ENCODE results near the gene CEACAM1.

DNA sequence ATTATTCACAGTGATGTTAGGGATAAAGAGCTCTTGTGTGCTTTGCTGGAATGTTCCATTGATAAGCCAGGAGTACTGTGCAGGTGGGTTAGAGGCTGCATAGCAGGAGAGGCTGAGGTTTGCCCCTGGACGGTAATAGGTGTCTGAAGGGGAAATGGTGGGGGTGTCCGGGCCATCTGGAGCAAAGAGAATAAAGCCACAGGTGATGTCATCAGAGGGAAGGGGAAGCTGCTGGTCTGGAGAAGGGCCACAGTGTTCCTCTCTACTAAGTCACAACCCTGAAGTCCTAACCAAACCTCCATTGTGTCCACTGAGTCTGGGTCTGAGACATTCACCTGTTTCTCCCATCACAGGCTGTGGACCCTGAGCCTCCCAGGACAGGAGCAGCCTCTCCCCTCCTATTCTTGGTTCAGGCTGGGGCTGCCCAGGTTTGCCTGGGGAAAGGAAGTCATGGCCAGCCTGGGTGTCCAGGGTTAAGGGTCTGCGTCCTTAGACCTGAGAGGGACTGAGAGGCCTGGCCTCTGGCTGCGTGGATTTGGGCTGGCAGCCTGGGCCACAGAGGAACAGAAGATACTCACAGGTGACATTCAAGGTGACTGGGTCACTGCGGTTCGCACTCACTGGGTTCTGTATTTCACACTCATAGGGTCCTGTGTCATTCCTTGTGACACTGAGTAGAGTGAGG, 6.8 kb downstream of the CEACAM1 start:
- TF ChIP-seq, protein P1, sequence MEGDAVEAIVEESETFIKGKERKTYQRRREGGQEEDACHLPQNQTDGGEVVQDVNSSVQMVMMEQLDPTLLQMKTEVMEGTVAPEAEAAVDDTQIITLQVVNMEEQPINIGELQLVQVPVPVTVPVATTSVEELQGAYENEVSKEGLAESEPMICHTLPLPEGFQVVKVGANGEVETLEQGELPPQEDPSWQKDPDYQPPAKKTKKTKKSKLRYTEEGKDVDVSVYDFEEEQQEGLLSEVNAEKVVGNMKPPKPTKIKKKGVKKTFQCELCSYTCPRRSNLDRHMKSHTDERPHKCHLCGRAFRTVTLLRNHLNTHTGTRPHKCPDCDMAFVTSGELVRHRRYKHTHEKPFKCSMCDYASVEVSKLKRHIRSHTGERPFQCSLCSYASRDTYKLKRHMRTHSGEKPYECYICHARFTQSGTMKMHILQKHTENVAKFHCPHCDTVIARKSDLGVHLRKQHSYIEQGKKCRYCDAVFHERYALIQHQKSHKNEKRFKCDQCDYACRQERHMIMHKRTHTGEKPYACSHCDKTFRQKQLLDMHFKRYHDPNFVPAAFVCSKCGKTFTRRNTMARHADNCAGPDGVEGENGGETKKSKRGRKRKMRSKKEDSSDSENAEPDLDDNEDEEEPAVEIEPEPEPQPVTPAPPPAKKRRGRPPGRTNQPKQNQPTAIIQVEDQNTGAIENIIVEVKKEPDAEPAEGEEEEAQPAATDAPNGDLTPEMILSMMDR (conservative IDR thresholded peaks at IDR 0.05; ENCODE audit: low read depth in 2 of 2), result no peak
- no peak for TF ChIP-seq REST (IDR thresholded peaks at IDR 0.05; ENCODE audit: unreplicated experiment)
- TF ChIP-seq EZH2 (IDR thresholded peaks at IDR 0.05; ENCODE audit: low read depth, unreplicated experiment), result no peak
- no peak for TF ChIP-seq ZNF114 (CRISPR knock-in tag; IDR thresholded peaks at IDR 0.05)
- TF ChIP-seq JUNB (IDR thresholded peaks at IDR 0.05; ENCODE audit: unreplicated experiment), result no peak
- no peak for TF ChIP-seq EZH2phosphoT487 (IDR thresholded peaks at IDR 0.05; ENCODE audit: unreplicated experiment)
- no peak for TF ChIP-seq CREB1 (CRISPR knock-in tag; IDR thresholded peaks at IDR 0.05; ENCODE audit: low read depth)
- TF ChIP-seq POLR2AphosphoS5 (IDR thresholded peaks at IDR 0.05; ENCODE audit: low read depth), result no peak

All from GM23338 (cell line).